GM18858 (cell line): ENCODE measurements around the gene SPI1.

Source experiments
- ATAC-seq: cut with Tn5 transposase; IDR thresholded peaks from one replicate; pipeline ENCODE4 v1.9.1; 2021; ENCODE audit not compliant: unreplicated experiment

Gene SPI1

GRCh38 chr11:47389577-47390421 lies 11.5 kb upstream of the SPI1 start:
- no peak for ATAC-seq

- no peak for ATAC-seq
Observed at GRCh38 chr11:47388697-47389576, 10.6 kb upstream of the SPI1 start.

- no peak for ATAC-seq
Observed at GRCh38 chr11:47387944-47388696, 9.8 kb upstream of the SPI1 start.

GRCh38 chr11:47384498-47384897 lies 6.2 kb upstream of the SPI1 start:
- no peak for ATAC-seq

- ATAC-seq, result no peak
Observed at GRCh38 chr11:47383071-47383470, 4.7 kb upstream of the SPI1 start.

- ATAC-seq, result no peak
Observed at GRCh38 chr11:47380078-47380477, 1.7 kb upstream of the SPI1 start.

GRCh38 chr11:47379317-47379716 lies 970 bp upstream of the SPI1 start:
- ATAC-seq, result no peak

GRCh38 chr11:47378836-47379170 lies 456 bp upstream of the SPI1 start:
- no peak for ATAC-seq

- ATAC-seq, result no peak
Observed at GRCh38 chr11:47377571-47378009, 757 bp downstream of the SPI1 start.

GRCh38 chr11:47376525-47377371 lies 1.6 kb downstream of the SPI1 start:
- no peak for ATAC-seq

GRCh38 chr11:47376107-47376524 lies 2.2 kb downstream of the SPI1 start:
- no peak for ATAC-seq

GRCh38 chr11:47375546-47376085 lies 2.7 kb downstream of the SPI1 start:
- no peak for ATAC-seq

- ATAC-seq, result no peak
Observed at GRCh38 chr11:47375020-47375419, 3.3 kb downstream of the SPI1 start.

GRCh38 chr11:47374720-47375019 lies 3.7 kb downstream of the SPI1 start:
- ATAC-seq, result no peak

- no peak for ATAC-seq
Observed at GRCh38 chr11:47373876-47374719, 4.2 kb downstream of the SPI1 start.

GRCh38 chr11:47372422-47372821 lies 5.9 kb downstream of the SPI1 start:
- no peak for ATAC-seq

GRCh38 chr11:47369676-47370075 lies 8.7 kb downstream of the SPI1 start:
- ATAC-seq, result no peak

- peak; percentile 46 for ATAC-seq
Observed at GRCh38 chr11:47366020-47366490, 12.3 kb downstream of the SPI1 start.

- ATAC-seq, result no peak
Observed at GRCh38 chr11:47361419-47361818, 16.9 kb downstream of the SPI1 start.
